NCI-H128 (cell line): ENCODE data around the gene CEP170B.
A peak's percentile ranks its signal among the peaks of the same experiment; 100 is the strongest.
"Not testable (repeated sequence)": the region's sequence is repeated elsewhere in the genome, so short reads cannot be mapped to it uniquely, and the experiment has no call there.

Experiments
- DNase-seq: peaks from one replicate; lab custom pipeline; 2025; ENCODE audit not compliant: unreplicated experiment; lab: John Stamatoyannopoulos, UW

Gene CEP170B

DNA sequence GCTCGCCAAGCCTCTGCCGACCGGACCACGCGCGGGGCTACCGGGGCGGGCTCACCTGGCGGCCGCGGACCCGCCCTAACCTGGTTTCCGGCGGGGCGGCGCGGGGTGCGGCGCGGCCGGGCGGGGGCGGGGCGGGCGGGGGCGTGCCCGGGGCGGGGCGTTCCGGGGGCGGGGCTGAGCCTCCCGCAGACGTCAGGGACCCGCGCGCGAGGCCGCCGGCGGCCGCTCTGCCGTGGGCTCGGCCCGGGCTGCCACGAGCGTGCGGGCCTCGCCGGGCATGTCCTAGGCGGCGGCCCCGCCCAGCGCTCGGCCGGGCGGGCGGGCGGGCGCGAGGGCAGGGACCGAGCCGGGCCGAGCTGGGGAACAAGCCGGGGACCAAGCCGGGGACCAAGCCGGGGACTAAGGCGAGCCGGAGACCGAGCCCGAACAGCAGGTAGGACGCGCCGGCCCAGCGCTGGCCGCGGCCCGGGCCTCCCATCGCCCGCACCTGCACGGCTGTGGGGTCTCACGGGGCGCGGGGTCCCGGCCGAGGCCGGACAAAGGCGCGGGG, at the start of gene CEP170B:
TSS of gene CEP170B (plus strand) at position 188 of the 550 bp plus-strand sequence. CDS start 3,183 bp downstream, outside the sequence.
- DNase-seq = no peak

DNA sequence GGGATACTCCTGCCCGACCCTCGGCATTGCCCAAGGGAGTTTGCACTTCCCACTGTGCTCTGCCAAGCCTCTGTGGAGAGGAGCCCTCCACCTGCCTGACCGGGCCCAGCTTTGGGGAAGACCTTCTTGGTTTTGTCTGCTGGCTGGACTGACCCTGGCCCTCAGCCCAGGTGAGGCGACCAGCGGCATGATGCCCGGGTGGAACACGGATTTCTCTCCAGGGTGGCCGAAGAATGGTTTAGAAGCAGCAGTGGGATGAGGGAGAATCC, 48.5 kb upstream of the CEP170B start:
- no peak for DNase-seq

DNA sequence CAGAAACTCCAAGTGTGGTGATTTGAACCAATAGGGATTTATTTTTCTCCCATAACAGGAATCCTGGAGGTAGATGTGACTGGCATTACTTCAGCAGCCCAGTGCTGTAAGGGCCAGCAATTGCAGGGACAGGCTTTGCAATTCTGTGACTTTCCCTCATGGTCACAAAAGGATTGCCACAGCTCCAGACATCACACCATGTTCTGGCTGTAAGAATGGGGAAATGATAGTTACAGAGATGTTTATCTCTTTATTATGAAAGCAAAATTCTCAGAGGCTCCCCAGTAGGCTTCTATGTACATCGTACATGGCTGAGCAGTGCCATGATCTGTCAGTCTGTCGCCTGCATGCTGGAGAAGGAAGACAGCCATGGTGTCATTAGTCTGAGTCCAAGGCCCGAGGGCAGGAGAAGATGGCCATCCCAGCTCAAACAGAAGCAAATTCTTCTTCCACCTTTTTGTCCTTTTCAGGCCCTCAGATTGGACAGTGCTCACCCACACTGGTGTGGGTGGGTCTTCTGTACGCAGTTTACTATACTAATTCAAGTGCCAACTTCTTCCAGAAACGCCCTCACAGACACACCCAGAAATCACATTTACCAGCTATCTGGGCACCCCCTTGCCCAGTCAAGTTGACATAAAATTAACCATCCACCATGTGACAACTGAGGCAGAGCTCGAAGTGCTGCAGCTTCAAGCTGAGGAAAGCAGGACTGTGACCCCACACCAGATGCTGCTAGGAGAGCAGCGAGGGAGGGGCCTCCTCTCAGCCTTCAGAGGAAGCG, 46.9 kb upstream of the CEP170B start:
- DNase-seq = no peak

DNA sequence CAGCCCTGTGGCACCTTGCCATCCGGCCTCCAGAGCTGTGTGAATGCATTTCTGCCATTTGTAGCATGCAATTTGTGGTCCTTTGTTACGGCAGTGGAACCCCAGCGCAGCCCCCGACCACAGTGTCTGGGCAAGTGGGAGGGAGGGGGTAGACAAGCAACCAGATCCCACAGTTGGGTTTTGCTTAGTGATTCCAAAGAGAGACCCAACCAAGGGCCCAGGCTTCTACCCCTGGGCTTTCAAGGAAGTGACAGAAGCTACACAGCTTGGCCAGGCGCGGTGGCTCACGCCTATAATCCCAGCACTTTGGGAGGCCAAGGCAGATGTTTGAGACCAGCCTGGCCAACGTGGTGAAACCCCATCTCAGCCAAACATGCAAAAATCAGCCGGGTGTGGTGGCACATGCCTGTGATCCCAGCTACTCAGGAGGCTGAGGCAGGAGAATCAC, 46.3 kb upstream of the CEP170B start:
- no peak for DNase-seq

DNA sequence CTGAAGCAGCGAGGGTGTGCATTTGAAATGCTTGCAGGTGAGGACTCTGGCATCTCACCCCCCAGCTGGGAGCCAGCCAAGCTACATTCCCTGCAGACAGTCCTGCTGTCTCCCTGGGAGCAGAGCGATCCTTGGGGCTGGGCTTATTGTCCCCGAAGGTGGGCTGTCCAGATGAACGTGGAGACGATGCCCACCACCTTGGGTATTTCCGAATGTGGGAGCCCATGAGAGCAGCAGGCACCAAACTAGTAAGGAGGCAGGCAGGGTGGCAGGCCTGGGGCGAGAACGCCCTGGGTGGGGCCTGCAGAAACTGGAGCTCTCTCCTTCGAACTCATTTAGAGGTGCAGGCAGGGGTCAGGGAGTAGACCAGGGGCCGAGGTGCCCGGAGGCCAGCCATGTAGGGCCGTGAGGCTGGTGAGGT, 45.7 kb upstream of the CEP170B start:
- no peak for DNase-seq

DNA sequence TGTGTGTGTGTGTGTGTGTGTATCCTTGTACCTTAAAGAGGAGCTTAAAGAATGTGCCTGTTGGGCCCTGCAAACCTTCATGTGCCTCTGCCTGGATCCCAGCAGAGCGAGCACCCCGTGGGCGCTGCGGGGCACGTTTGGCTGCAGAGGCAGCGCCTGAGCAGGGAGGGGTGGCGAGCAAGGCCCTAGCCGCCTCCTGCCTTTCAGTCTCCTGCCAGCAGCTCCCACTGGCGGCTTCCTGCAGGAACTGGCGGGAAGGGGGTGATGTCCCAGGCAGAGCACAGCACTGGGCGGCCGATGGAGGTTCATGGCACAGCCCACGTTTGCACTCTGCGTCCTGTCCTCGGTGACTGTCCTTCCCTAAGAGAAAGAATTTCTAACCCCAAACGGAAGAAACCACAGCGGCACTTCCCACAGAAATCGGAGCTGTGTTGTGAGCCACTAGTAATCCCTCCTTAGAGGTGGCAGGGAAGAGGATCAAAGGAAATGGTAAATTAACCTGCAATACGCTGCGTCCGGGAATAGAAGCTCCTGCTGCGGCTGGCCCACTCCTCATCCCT, 44.3 kb upstream of the CEP170B start:
- DNase-seq = no peak

DNA sequence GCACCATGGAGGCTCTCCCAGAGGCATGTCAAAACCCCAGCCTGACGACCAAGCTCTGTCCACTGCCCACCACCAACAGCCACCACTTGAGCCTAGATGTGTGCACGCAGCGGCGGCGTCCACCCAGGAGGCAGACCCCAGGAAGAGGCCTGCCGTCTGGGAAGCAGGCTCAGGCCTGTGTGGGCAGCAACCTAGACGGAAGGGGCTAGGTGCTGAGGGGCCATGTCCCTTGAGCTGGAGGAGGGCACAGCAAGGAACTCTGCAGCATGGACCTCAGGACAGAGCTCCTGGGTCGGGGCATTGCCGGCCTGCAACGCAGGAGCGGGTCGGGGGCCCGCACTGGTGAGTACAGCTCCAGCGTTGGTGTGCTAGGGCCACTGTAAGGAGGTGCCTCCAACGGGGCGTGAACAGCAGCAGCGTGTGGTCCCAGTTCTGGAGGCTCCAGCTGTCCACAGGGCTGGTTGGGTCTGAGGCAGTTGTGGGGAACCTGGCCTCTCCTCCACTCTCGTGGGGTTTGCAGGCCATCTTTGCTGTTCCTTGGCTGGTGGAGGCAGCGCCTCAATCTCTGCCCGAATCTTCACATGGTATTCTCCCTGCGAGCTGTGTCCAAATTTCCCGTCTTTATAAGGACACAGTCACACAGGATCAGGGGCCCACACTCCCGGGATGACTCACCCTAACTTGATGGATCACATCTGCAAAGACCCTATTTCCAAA, 43.7 kb upstream of the CEP170B start:
- DNase-seq = no peak

DNA sequence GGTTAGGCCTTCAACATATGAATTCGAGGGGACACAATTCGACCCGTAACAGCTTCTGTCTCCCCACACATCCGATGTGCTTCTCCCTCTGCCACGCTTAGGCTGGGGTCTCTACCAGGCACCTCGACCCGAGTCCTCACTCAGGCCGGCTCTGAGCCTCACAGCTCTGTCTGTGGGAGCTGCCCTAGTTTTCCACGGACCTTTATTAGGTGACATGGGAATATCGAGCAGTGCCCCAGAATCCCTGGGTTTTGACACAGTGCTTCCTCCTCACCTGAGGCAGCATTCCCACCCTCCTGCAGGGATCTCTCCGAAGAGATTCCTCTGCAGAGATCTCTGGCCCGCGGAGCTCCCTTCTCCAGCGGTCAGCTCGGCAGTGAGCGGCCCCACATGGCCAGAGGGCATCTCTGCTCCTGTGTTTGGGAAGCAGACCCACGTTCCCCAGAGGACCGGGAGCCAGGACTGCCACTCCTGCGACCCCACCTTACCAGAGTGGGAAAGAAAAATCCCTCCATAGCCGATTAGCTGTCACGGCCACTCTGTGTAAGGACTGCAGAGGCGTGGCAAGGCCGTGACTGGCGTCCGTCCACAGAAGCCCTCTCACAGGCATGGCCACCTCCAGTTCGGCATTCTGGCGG, 43.0 kb upstream of the CEP170B start:
- DNase-seq = no peak

DNA sequence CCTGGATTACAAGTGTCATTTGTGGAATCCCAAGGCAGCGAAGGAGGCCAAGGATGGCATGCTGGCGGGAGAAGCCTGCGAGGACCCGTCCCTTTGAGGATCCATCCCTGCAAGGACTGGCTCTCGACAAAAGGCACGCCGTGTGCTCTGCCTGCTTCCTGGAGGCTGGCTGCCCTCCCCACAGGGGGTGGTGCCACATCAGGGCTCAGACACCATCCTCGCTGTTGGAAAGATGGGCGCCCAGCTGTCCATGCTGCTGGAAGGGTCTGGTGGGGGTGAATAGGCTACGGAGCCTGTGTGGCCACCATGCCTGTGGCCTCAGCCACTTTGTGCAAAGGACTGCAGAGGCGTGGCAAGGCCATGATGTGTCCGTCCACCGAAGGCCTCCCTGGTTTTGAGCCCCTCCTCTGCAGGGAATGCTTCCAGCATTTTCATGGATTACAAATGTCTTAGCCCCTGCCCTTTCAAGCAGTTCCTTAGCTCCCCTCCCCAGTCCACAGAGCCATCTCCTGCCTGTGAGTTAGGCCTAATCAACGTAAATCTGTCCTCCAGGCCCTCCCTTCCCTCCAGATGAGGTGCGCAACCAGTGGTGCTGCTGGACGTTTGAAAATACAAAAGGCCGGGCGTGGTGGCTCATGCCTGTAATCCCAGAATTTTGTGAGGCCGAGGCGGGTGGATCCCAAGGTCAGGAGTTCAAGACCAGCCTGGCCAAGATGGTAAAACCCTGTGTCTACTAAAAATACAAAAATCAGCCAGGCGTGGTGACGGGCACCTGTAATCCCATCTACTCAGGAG, 42.0 kb upstream of the CEP170B start:
- DNase-seq = no peak

DNA sequence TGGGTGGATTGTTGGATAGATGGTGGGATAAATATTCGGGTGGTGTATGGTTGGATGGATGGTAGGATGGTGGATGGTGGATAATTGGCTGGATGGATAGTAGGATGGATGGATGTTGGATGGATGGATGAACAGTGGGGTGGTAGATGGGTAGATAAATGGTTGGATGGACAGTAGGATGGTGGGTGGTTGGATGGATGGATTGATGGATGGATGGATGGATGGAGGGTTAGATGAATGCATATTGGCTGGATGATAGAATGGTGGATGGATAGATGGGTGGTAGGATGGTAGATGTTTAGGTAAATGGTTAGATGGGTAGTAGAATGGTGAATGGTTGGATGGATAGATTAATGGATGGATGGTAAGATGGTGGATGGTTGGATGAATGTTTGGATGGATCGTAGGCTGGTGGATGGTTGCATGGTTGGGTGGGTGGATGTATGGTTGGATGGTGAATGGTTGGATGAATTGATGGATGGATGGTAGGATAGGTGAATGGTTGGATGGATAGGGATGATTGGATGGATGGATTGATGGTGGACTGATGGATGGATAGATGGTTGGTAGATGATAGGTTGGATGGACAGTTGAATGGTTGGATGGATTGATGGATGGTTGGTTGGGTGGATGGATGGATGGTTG, 40.6 kb upstream of the CEP170B start:
- no peak for DNase-seq

DNA sequence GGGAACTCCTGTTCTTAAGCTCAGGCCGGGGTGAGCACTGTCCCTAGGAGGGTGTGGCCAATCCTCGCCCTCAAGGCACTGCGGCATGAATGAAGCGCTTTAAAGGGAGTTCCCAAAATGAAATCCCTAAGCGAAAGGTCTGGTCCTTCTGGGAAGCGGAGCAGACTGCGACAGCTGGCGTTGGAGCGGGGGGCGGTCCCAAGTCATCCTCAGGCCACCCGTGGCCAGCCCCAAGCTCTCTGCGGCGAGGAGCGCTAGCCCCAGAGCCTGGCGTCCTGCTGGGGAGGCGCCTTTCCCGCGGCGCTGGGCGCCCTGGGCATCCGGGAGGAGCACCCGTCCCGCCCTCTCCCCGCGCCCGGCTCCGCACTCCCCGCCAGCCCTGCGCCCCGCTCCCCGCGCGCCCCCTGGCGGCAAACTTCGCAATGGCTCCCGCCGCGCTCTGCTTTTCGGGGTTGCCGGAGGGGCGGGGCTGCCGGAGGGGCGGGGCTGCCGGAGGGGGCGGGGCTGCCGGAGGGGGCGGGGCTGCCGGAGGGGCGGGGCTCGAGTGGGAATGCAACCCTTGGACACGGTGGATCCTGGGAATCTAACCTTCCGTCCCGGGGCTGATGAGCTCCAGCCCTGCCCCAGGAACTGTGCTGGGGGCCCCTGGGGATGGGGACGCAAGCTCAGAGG, 38.7 kb upstream of the CEP170B start:
- peak; percentile 72 for DNase-seq

DNA sequence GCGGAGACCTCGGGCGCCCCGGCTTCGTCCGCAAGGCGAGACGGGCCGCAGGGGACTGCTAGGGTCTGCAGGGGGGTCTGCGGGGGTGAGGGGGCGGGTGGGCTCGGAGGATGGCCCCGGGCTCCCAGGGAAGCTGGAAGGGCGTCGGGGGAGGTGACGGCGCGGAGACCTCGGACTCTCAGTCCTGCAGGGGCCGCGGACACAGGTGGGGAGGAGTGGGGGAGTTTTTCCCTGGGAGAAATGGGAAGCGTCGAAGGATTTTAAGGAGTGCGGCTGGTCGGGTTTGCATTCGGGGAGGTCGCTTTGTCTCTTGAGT, 38.2 kb upstream of the CEP170B start:
- DNase-seq = no peak

DNA sequence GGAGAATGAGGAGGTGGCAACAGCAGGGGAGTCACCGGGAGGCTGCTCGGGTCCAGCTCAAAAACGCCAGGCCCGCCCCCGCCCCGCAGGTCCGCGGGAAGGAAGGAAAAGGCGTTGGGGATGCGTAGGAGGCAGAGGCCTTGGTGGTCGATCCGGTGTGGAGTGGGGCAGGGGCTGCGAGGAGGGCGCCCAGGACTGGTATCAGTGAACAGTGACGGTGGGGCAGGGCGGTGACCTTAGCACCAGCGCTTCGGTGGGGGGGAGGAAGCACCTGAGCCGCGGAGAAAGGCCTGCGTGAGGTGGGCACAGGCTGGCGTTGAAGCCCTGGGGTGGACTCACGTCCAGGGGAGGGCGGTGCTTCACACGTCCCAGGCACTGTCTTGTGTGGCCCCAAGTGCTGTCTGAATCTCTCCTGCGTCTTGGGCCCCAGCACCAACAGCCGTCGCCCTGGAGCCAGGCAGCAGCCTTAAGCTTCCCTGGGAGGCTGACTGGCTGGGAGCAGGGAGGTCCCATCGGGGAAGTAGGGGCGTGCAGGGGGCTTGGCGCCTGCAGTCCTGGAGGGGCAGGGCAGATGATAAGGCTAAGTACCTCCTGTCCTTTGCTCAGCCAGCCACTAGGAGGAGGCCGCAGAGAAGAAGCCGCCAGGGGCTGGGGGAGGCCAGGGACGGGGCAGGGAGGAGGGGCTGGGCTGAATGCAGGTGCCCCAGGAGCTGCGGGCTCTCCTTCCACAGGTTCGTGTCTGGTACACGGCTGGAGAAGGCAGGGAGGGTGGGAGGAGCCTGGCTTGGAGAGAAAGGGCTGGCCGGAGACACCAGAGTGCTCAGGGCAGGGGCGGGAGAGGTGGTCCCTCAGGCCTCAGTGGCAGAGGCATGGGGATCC, 37.7 kb upstream of the CEP170B start:
- DNase-seq = peak; percentile 45

DNA sequence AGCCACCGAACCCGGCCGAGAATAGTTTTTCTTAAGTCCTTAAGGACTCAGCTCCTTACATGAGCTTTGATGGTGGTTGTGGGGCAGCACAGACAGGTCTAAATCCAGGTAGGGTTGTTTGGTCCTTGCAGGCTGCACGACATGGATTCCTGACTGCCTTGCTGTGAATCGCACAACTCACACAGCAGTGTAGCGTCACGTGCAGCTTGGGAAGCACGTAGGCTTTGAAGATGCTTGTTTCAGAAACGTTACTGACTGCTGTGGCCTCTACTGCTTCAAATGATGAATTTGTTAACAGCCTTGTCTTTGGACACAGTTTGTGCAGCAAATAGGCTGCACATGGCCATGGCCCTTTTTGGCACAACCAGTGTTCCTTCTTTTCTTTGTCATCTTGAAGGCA, 34.3 kb upstream of the CEP170B start:
- DNase-seq = no peak

DNA sequence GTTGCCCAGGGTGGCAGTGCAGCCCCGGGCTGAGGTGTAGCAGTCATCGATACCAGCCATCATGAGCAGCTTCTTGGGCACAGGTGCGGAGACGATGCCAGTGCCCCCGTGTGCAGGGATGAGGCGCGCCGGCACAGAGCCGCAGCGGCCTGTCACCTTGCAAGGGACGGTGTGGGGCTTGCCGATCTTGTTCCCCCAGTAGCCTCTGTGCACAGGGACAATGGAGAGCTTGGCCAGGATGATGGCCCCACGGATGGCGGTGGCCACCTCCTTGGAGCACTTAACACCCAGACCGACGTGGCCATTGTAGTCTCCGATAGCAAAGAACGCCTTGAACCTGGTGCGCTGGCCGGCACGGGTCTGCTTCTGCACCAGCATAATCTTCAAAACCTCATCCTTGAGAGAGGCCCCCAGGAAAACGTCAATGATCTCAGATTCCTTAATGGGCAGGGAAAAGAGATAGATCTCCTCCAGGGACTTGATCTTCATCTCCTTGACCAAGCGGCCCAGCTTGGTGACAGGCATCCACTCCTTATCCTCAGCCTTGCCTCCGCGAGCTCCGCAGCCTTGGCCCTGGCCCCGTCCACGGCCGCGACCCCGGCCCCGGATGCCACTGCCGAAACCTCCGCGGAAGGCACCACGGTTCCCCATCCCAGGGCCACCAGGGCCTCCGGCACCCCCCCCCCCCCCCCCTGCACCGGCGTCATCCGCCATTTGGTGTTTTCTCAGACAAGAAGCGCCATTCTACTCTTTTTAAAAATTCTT, 28.7 kb upstream of the CEP170B start:
- DNase-seq = not testable (repeated sequence)

DNA sequence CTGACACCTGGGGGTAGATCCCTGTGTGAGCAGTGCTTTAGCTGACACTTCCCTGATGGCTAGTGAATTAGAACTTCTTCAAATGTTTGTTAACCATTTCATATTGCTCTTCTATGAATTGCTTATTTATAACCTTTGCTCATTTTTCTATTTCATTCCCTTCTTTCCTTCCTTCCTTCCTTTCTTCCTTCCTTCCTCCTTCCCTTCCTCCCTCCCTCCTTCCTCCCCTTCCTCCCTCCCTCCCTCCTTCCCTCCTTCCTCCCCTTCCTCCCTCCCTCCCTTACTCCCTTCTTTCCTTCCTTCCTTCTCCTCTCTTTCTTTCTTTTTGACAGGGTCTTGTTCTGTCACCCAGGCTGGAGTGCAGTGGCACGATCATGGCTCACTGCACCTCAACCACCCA, 23.3 kb upstream of the CEP170B start:
- no peak for DNase-seq

DNA sequence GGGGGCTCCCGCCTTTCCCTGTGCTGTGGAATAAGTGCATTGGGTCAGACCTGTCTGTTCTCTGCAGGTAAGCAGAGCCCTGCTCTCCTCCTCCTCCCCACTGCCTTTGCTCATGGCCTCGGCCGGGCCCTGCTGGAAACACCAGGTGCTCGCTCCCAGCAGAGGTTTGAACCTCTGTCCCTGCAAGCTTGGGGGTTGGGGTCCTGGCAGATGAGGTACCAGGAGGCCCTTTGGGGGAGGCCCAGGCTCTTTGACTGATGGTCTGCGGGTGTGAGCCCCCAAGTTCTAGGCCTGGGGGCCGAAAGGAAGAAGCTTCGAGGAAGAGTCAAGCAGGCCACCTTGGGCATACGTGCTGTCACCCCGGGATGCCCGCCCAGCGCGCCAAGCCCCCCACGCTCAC, 22.1 kb upstream of the CEP170B start:
- no peak for DNase-seq
